Stomach (tissue), 4 donors: ENCODE measurements around the gene CRYZL1.

ENCODE experiments used
- EP300 ChIP-seq: sonication (generic); formaldehyde crosslinking; IDR thresholded peaks from one replicate; pipeline ENCODE4 v1.6.1; 2017; ENCODE audit warnings: antibody characterized with exemption
- POLR2A ChIP-seq, 4 donors: fragments of 450-650 bp; IDR thresholded peaks; one replicate each; pipeline ENCODE4 v1.6.1; 2016; ENCODE audit warnings: antibody characterized with exemption in 4 of 4, control low read depth in 2 of 4, mild to moderate bottlenecking in 1 of 4, moderate library complexity in 1 of 4
- TF ChIP-seq, protein P1 (sequence below), 7 experiments: fragments of 450-650 bp in 4 of 7; fragments of 200-600 bp in 3 of 7; sonication (generic) in 3 of 7; IDR thresholded peaks; one replicate each; pipeline ENCODE4 v1.5.1; 2016 to 2019; ENCODE audit warnings: antibody characterized with exemption in 7 of 7, control low read depth in 2 of 7, mild to moderate bottlenecking in 1 of 7

DNA sequence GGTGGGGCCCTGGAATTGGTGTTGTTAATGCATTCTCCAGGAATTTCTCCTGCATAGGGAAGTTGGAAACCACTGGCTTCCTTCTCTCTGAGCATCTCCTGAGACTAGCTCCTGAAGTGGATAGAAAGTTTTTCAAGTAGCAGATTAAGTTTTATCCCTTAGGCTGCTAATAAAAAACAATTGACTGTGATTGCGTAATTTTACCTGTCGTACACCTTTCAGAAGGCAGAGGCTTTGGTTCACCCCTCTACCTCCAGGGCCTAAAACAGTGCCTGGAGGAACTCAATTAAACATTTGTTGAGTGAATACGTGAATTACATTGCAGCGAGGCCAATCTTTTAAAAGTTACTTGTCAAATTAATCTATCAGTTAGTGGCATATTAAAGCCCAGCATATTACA, 4.2 kb upstream of the CRYZL1 start:
- TF ChIP-seq, protein P1, sequence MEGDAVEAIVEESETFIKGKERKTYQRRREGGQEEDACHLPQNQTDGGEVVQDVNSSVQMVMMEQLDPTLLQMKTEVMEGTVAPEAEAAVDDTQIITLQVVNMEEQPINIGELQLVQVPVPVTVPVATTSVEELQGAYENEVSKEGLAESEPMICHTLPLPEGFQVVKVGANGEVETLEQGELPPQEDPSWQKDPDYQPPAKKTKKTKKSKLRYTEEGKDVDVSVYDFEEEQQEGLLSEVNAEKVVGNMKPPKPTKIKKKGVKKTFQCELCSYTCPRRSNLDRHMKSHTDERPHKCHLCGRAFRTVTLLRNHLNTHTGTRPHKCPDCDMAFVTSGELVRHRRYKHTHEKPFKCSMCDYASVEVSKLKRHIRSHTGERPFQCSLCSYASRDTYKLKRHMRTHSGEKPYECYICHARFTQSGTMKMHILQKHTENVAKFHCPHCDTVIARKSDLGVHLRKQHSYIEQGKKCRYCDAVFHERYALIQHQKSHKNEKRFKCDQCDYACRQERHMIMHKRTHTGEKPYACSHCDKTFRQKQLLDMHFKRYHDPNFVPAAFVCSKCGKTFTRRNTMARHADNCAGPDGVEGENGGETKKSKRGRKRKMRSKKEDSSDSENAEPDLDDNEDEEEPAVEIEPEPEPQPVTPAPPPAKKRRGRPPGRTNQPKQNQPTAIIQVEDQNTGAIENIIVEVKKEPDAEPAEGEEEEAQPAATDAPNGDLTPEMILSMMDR (IDR thresholded peaks at IDR 0.05) = no peak
- no peak for TF ChIP-seq POLR2A (IDR thresholded peaks at IDR 0.05)
- no peak for TF ChIP-seq EP300
